GM12878 (cell line): ENCODE results near the gene SINHCAF. TPM values are rescaled to one million over a fixed set of nuclear protein-coding genes. Genes with fewer than 3 reads are reported as not detected.

ENCODE experiments used
- BHLHE40 ChIP-seq, 2 experiments: fragments of 450-650 bp in 1 of 2; IDR thresholded peaks; 2 replicates each; pipeline ENCODE4 v1.6.1; 2011 to 2017; ENCODE audit warnings: low read depth in 2 of 2, borderline replicate concordance in 1 of 2, improper control_type of control experiment in 1 of 2, low read length in 1 of 2, mild to moderate bottlenecking in 1 of 2
- CREM ChIP-seq: IDR thresholded peaks from 2 replicates; pipeline ENCODE4 v1.6.1; 2014; ENCODE audit warnings: antibody characterized with exemption, low read depth
- CTCF ChIP-seq, 3 experiments: IDR thresholded peaks in 2 of 3; conservative IDR thresholded peaks in 1 of 3; 2 replicates each; pipeline ENCODE4 v1.5.1; 2011; ENCODE audit warnings: low read depth in 3 of 3, low read length in 3 of 3, mild to moderate bottlenecking in 3 of 3, control low read depth in 2 of 3, moderate library complexity in 2 of 3, inconsistent platforms in 1 of 3, mixed read lengths in 1 of 3; ENCODE audit not compliant: control insufficient read depth in 2 of 3, insufficient read depth in 1 of 3; ENCODE audit errors: extremely low read depth in 1 of 3
- ESRRA ChIP-seq: IDR thresholded peaks from 2 replicates; pipeline ENCODE4 v1.6.1; 2012; ENCODE audit warnings: mild to moderate bottlenecking, low read length, improper control_type of control experiment
- HCFC1 ChIP-seq: fragments of 150-350 bp; IDR thresholded peaks from 2 replicates; pipeline ENCODE4 v1.6.1; 2014; ENCODE audit warnings: low read length
- LARP7 ChIP-seq: fragments of 450-650 bp; IDR thresholded peaks from 2 replicates; pipeline ENCODE4 v1.6.1; 2017; ENCODE audit warnings: mild to moderate bottlenecking
- MAX ChIP-seq: IDR thresholded peaks from 2 replicates; pipeline ENCODE4 v1.6.1; 2012; ENCODE audit warnings: low read depth, low read length, improper control_type of control experiment
- MLLT1 ChIP-seq: fragments of 450-650 bp; IDR thresholded peaks from 2 replicates; pipeline ENCODE4 v1.6.1; 2016; ENCODE audit warnings: mild to moderate bottlenecking
- MXI1 ChIP-seq: fragments of 150-350 bp; IDR thresholded peaks from 2 replicates; pipeline ENCODE4 v1.6.1; 2011; ENCODE audit warnings: low read depth, mild to moderate bottlenecking, inconsistent platforms, low read length, improper control_type of control experiment
- NFXL1 ChIP-seq: fragments of 450-650 bp; IDR thresholded peaks from 2 replicates; pipeline ENCODE4 v1.6.1; 2017; ENCODE audit warnings: antibody characterized with exemption, mild to moderate bottlenecking, borderline replicate concordance
- PAX5 ChIP-seq: IDR thresholded peaks from 2 replicates; pipeline ENCODE4 v1.6.1; 2011; ENCODE audit warnings: low read depth, low read length, borderline replicate concordance
- POLR2AphosphoS5 ChIP-seq: IDR thresholded peaks from 2 replicates; pipeline ENCODE4 v1.6.1; 2011; ENCODE audit warnings: mild to moderate bottlenecking, low read length, inconsistent platforms
- SREBF1 ChIP-seq: IDR thresholded peaks from 2 replicates; pipeline ENCODE4 v1.6.1; 2012; ENCODE audit warnings: mild to moderate bottlenecking, low read length
- TCF3 ChIP-seq: IDR thresholded peaks from 2 replicates; pipeline ENCODE4 v1.6.1; 2012; ENCODE audit warnings: low read depth, mild to moderate bottlenecking, low read length, borderline replicate concordance; ENCODE audit not compliant: insufficient read depth
- TCF7 ChIP-seq: IDR thresholded peaks from 2 replicates; pipeline ENCODE4 v1.6.1; 2014; ENCODE audit warnings: antibody characterized with exemption, borderline replicate concordance
- USF1 ChIP-seq: IDR thresholded peaks from 2 replicates; pipeline ENCODE4 v1.6.1; 2011; ENCODE audit warnings: borderline replicate concordance, low read depth, mild to moderate bottlenecking, moderate library complexity, mixed read lengths, low read length; ENCODE audit not compliant: insufficient read depth; ENCODE audit errors: extremely low read length
- polyA plus RNA-seq, 11 experiments: library from polyadenylated mRNA; depleted of rRNA in 4 of 11; unstranded in 6 of 11; stranded (reverse) in 5 of 11; fragments of >200 nt; fragmentation: Nextera tagmentation in 4 of 11; fragmentation: Illumina TruSeq in 1 of 11; extraction: Ambion mirVana in 4 of 11; extraction: Trizol in 1 of 11; gene quantifications; 1 replicate in 1 of 11; 2 replicates in 10 of 11; pipeline versions ENCODE4 v1.2.1 to v1.2.3, GENCODE V29; 2011 to 2016; ENCODE audit warnings: inconsistent platforms in 2 of 11, missing spikeins in 2 of 11, low read depth in 1 of 11
- total RNA-seq, 4 experiments: library from RNA; depleted of rRNA in 3 of 4; stranded (reverse); fragments of >200 nt in 3 of 4; fragmentation: Illumina TruSeq in 1 of 4; extraction: Trizol in 1 of 4; gene quantifications; 2 replicates each; pipeline versions ENCODE4 v1.2.1 to v1.2.3, GENCODE V29; 2013 to 2021

The SINHCAF gene
- total and polyA plus RNA-seq, 10 of the 15 experiments (the other 5 are each of a cell fraction or from before 2014, with no cell fraction given), result 60.4 to 156 (median 90.3) TPM

- TF ChIP-seq USF1, result peak; percentile 15
- TF ChIP-seq CREM, result peak; percentile 16; the same call in 1 of the 2 replicates
- no peak for TF ChIP-seq NFXL1
- TF ChIP-seq CTCF (IDR thresholded peaks at IDR 0.05 in 2 of 3, conservative IDR thresholded peaks at IDR 0.05 in 1 of 3; ENCODE audit: control insufficient read depth in 2 of 3, extremely low read depth in 1 of 3, insufficient read depth in 1 of 3, low read depth in 3 of 3, low read length in 3 of 3), result peak in 1 of 3 experiments; percentile 15; a peak in 1 of 6 replicates
- no peak for TF ChIP-seq SREBF1
- TF ChIP-seq PAX5, result no peak
- no peak for TF ChIP-seq LARP7
- TF ChIP-seq MXI1, result peak; percentile 15; the same call in 1 of the 2 replicates
- no peak for TF ChIP-seq BHLHE40 (IDR thresholded peaks at IDR 0.05; ENCODE audit: borderline replicate concordance in 1 of 2, low read depth in 2 of 2, low read length in 1 of 2)
- TF ChIP-seq TCF3, result no peak
- TF ChIP-seq ESRRA, result no peak
- peak; percentile 8; the same call in 1 of the 2 replicates for TF ChIP-seq MAX
- TF ChIP-seq TCF7, result no peak
- 0 out of 2 replicates have a peak, but pooled peaks have one; percentile 23 for TF ChIP-seq HCFC1
- peak; percentile 68; the same call in 1 of the 2 replicates for TF ChIP-seq MLLT1
- TF ChIP-seq POLR2AphosphoS5, result peak; percentile 73; the same call in 1 of the 2 replicates
Observed at GRCh38 chr12:31324845-31325523, 966 bp downstream of the SINHCAF start (continued).
